K562 (cell line): ENCODE data around the gene EIF3K. TPM values are rescaled to one million over a fixed set of nuclear protein-coding genes. Genes with fewer than 3 reads are reported as not detected.
A peak's percentile ranks its signal among the peaks of the same experiment; 100 is the strongest.

Experiments
- CBX5 ChIP-seq: IDR thresholded peaks from 2 replicates; pipeline ENCODE4 v1.6.1; 2014; ENCODE audit warnings: low read depth, borderline replicate concordance
- CEBPG ChIP-seq, 3 experiments: fragments of 200-800 bp in 1 of 3; sonication (Bioruptor generic) in 1 of 3; sonication (generic) in 1 of 3; formaldehyde crosslinking in 1 of 3; IDR thresholded peaks in 2 of 3; conservative IDR thresholded peaks in 1 of 3; 2 replicates each; pipeline versions ENCODE4 v1.6.1 to v1.8.0; 2016 to 2022; ENCODE audit warnings: missing compliant biosample characterization in 2 of 3, missing genetic modification characterization in 2 of 3, mild to moderate bottlenecking in 1 of 3, missing genetic modification reagents in 1 of 3
- HEY1 ChIP-seq: fragments of 250-450 bp; sonication (Bioruptor Pico); IDR thresholded peaks from 2 replicates; pipeline ENCODE4 v1.5.0; 2020; ENCODE audit warnings: mild to moderate bottlenecking, moderate library complexity, borderline replicate concordance
- NR0B1 ChIP-seq: fragments of 450-650 bp; IDR thresholded peaks from one replicate; pipeline ENCODE4 v1.6.1; 2018; ENCODE audit warnings: mild to moderate bottlenecking, moderate library complexity; ENCODE audit not compliant: partially characterized antibody
- PHB ChIP-seq: fragments of 250-450 bp; sonication (Bioruptor Pico); IDR thresholded peaks from 2 replicates; pipeline ENCODE4 v1.5.0; 2021
- PTTG1 ChIP-seq: fragments of 450-650 bp; IDR thresholded peaks from 2 replicates; pipeline ENCODE4 v1.6.1; 2016; ENCODE audit warnings: low read depth, mild to moderate bottlenecking, missing genetic modification characterization, missing compliant biosample characterization
- RBBP5 ChIP-seq: fragments of 200-600 bp; sonication (generic); IDR thresholded peaks from 2 replicates; pipeline ENCODE4 v1.6.1; 2012; ENCODE audit warnings: borderline replicate concordance, mild to moderate bottlenecking, low read length, control low read depth, inconsistent platforms; ENCODE audit not compliant: insufficient read depth, poor library complexity, severe bottlenecking
- RBM25 ChIP-seq: fragments of 200-400 bp; formaldehyde crosslinking; IDR thresholded peaks from 2 replicates; pipeline ENCODE4 v1.6.1; 2018; ENCODE audit warnings: low read length, low read depth, moderate library complexity; ENCODE audit not compliant: severe bottlenecking
- SP1 ChIP-seq: sonication (generic); formaldehyde crosslinking; IDR thresholded peaks from 2 replicates; pipeline ENCODE4 v1.8.1; 2022; ENCODE audit warnings: mild to moderate bottlenecking, missing genetic modification reagents
- TEAD2 ChIP-seq: fragments of 450-650 bp; IDR thresholded peaks from 2 replicates; pipeline ENCODE4 v1.6.1; 2016; ENCODE audit warnings: missing genetic modification characterization, control low read depth, missing compliant biosample characterization
- ZHX1 ChIP-seq: fragments of 150-350 bp; conservative IDR thresholded peaks from 2 replicates; pipeline ENCODE4 v1.6.1; 2014; ENCODE audit warnings: low read length
- ZNF407 ChIP-seq: fragments of 450-650 bp; IDR thresholded peaks from 2 replicates; pipeline ENCODE4 v1.6.1; 2016; ENCODE audit warnings: low read depth
- polyA plus RNA-seq, 8 experiments: library from polyadenylated mRNA; depleted of rRNA in 4 of 8; stranded (reverse) in 5 of 8; unstranded in 3 of 8; fragments of >200 nt; fragmentation: Nextera tagmentation in 2 of 8; fragmentation: Illumina TruSeq in 1 of 8; extraction: Ambion mirVana in 2 of 8; extraction: Trizol in 1 of 8; gene quantifications; 2 replicates each; pipeline versions ENCODE4 v1.2.1 to v1.2.3, GENCODE V29; 2011 to 2014; ENCODE audit warnings: inconsistent platforms in 1 of 8, missing spikeins in 1 of 8
- total RNA-seq, 7 experiments: library from RNA; depleted of rRNA in 6 of 7; stranded (reverse); fragments of >200 nt in 6 of 7; fragmentation: Illumina TruSeq in 2 of 7; extraction: Trizol in 2 of 7; gene quantifications; 2 replicates each; pipeline versions ENCODE4 v1.2.1 to v1.2.3, GENCODE V29; 2011 to 2021; ENCODE audit warnings: low replicate concordance in 1 of 7

EIF3K gene
- total and polyA plus RNA-seq, 9 of the 15 experiments (the other 6 are each of a cell fraction or from before 2014, with no cell fraction given): 387 to 1,827 (median 733) TPM

GRCh38 chr19:38647368-38647965 lies 28.5 kb downstream of the EIF3K start, which contains the start of gene ACTN4 (continued):
- TF ChIP-seq ZNF407 (no peak), PHB (CRISPR knock-in tag) (peak; percentile 87; the same call in 1 of the 2 replicates), NR0B1 (no peak), RBM25 (no peak), TEAD2 (tag) (no peak), HEY1 (CRISPR knock-in tag) (no peak), CBX5 (no peak), RBBP5 (peak; percentile 86), ZHX1 (no peak), SP1 (CRISPR knock-in tag) (peak; percentile 54), PTTG1 (tag) (no peak), CEBPG (CRISPR knock-in tag; IDR thresholded peaks at IDR 0.05) (no peak), CEBPG (tag; conservative IDR thresholded peaks at IDR 0.05 in 1 of 2, IDR thresholded peaks at IDR 0.05 in 1 of 2) (no peak)
